Lower lobe of right lung (tissue), 2 donors: ENCODE data around the gene TNPO3. TPM values are rescaled to one million over a fixed set of nuclear protein-coding genes. Genes with fewer than 3 reads are reported as not detected.
"Not testable (repeated sequence)": the region's sequence is repeated elsewhere in the genome, so short reads cannot be mapped to it uniquely, and the experiment has no call there.

Experiments
- ATAC-seq, 2 donors: fragments of 200-7000 bp; cut with Tn5 transposase; one replicate each; pipeline ENCODE4 v1.9.1; 2020 to 2022; ENCODE audit warnings: mild to moderate bottlenecking in 2 of 2, moderate library complexity in 2 of 2
- DNase-seq: peaks from one replicate; pipeline ENCODE4 v3.0.0-alpha.2; 2020
- H3K27ac ChIP-seq: fragments of 200-600 bp; one replicate; pipeline ENCODE4 v1.8.0; 2022
- H3K27me3 ChIP-seq: fragments of 200-600 bp; one replicate; pipeline ENCODE4 v1.8.0; 2022; ENCODE audit warnings: low read depth
- H3K36me3 ChIP-seq: fragments of 200-600 bp; one replicate; pipeline ENCODE4 v1.8.0; 2022; ENCODE audit warnings: mild to moderate bottlenecking
- H3K4me1 ChIP-seq: fragments of 200-600 bp; one replicate; pipeline ENCODE4 v1.8.0; 2022
- H3K4me3 ChIP-seq: fragments of 200-600 bp; one replicate; pipeline ENCODE4 v1.8.0; 2022; ENCODE audit warnings: mild to moderate bottlenecking
- H3K9me3 ChIP-seq: fragments of 200-600 bp; one replicate; pipeline ENCODE4 v1.8.0; 2022
- intact Hi-C: fragments of 100-400 bp; cut with DNase I; formaldehyde crosslinking; loops from one replicate; pipeline ENCODE4 v1.11.0; 2022
- total RNA-seq: library from RNA; stranded (reverse); fragmentation: NEBNext Ultra II Directional; extraction: Animal tissue kit (Norgen Biotek cat#: 25700); gene quantifications from one replicate; pipeline ENCODE4 v1.2.1, GENCODE V29; 2021
- TF ChIP-seq, protein P1 (sequence below): fragments of 200-600 bp; IDR thresholded peaks from one replicate; pipeline ENCODE4 v1.8.0; 2022; ENCODE audit warnings: antibody characterized with exemption, mild to moderate bottlenecking
- donor health status: DM: no; HTN: yes; CAD: no; lungs with severe emphysema.

TNPO3 gene
- total RNA-seq, 1 donor from 2014 or later: 37.0 TPM

DNA sequence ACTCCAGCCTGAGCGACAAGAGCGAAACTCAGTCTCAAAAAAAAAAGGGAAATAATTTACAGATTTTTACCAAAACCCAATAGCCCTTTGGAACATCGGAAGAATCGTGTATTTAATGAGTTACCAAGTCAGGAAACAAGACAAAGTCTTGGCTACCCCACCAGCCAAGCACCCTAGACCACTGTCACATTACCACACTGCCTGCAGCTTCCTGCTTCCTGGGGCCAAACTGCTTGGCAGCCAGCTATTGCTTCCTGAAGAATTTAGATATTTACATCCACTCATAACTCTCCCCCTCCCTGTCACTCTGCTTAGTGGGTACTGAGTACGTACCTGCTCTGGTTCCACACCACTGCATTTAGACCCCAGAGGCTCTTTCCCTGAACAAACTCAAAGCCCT, 14.1 kb upstream of the TNPO3 start:
- Histone ChIP-seq H3K27ac (no peak overlapping the region), H3K4me1 (no peaks in the 10 kb centered on the region), H3K9me3 (no peaks in the 10 kb centered on the region), H3K4me3 (no peak overlapping the region), H3K27me3 (peaks cover 3% of the 10 kb centered on the region), H3K36me3 (no peaks in the 10 kb centered on the region)
- TF ChIP-seq, protein P1, sequence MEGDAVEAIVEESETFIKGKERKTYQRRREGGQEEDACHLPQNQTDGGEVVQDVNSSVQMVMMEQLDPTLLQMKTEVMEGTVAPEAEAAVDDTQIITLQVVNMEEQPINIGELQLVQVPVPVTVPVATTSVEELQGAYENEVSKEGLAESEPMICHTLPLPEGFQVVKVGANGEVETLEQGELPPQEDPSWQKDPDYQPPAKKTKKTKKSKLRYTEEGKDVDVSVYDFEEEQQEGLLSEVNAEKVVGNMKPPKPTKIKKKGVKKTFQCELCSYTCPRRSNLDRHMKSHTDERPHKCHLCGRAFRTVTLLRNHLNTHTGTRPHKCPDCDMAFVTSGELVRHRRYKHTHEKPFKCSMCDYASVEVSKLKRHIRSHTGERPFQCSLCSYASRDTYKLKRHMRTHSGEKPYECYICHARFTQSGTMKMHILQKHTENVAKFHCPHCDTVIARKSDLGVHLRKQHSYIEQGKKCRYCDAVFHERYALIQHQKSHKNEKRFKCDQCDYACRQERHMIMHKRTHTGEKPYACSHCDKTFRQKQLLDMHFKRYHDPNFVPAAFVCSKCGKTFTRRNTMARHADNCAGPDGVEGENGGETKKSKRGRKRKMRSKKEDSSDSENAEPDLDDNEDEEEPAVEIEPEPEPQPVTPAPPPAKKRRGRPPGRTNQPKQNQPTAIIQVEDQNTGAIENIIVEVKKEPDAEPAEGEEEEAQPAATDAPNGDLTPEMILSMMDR: no peak
- ATAC-seq: no peak
- no peak for DNase-seq
- intact Hi-C loops: no loop called here

DNA sequence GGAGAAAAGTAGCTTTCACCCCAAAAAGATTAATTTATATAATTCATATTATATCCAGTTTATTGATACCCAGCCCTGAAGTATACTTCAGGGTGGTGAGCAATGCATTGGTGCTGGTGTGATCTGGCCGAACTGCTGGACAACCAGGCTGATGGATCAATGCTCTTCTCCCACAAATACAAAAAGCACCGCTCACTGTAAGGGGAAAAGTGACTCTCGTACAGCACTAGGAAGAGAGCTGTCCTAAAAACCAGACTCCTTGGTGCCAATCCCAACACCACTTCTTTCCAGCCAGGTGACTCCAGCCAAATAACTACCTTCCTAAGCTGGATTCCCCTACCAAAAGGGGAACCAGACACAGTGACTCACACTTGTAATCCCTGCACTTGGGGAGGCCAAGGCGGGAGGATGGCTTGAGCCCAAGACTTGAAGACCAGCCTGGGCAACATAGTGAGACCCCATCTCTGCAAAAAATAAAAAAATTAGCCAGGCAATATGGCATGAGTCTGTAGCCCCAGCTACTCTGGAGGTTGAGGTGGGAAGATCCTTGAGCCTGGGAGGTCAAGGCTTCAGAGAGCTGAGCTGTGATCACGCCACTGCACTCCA, 13.1 kb upstream of the TNPO3 start:
- Histone ChIP-seq H3K27me3 (peaks cover 3% of the 10 kb centered on the region), H3K4me1 (no peaks in the 10 kb centered on the region), H3K27ac (no peak overlapping the region), H3K9me3 (no peaks in the 10 kb centered on the region), H3K4me3 (no peak overlapping the region), H3K36me3 (no peaks in the 10 kb centered on the region)
- TF ChIP-seq, protein P1: no peak
- ATAC-seq (no peak), DNase-seq (no peak)
- intact Hi-C loops: no loop called here

DNA sequence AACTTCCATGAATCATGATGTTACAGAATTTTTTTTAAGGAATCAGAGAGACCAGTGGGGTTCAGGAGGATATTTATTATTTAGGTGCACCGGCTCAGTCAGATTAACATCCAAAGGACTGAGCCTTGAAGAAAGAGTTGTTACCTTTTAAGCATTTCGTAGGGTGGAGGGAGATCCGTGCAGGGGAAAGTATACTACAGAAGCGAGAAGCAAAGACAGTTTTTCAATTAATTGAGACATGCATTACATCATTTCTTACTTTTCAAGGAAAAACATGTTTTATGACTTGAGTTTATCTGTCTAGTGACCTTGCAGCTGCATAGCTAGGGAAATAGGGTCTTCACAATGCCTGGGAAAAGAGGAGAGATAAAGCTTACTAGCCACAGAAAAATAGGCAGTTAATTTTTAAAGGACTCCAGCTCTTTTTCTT, 12.2 kb upstream of the TNPO3 start:
- H3K27me3 ChIP-seq, H3K9me3 ChIP-seq, DNase-seq, H3K4me1 ChIP-seq, intact Hi-C loops, H3K36me3 ChIP-seq, H3K27ac ChIP-seq, ATAC-seq, H3K4me3 ChIP-seq: not testable (repeated sequence)

DNA sequence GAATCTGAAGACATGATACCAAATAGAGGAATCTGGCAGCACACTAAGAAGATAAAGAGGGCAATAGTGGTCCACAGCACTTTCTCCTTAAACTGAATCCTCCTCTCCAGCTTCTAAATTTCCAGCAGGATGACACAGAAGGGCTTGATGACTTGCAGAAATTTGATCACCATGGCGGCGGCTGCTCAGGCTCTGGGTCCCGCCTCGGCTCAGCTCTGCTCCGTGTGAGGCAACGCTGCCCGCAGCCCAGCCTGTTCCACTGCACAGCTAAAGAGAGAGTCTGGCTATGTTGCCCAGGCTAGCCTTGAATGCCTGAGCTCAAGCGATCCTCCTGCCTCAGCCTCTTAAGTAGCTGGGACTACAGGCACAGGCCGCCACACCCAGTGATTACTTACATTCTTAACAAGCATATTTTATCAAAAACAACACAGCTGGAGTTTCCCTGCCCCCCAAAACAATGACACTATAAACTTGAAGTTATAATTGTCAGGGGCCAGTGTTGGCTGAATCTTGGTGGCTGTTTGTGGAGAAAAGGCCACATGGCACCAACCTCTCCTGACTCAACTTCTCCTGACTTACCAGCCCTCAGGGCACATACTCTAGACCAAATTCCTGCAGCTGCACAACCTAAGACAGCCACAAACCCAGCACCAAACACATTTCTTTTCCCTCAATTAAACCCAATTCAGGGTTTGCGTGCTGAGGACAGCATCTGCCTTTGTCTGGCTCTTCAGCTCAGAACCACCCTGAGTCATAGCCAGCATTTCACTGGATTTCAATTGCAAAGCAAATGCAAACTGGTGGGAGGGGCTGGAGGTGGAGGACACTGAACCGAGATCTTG, 11.6 kb upstream of the TNPO3 start:
- H3K27ac ChIP-seq: no peak overlapping the region
- H3K9me3 ChIP-seq: no peaks in the 10 kb centered on the region
- H3K4me1 ChIP-seq: no peaks in the 10 kb centered on the region
- no peak overlapping the region for H3K4me3 ChIP-seq
- intact Hi-C loops: no loop called here
- DNase-seq (no peak), ATAC-seq (no peak)
- H3K36me3 ChIP-seq: no peaks in the 10 kb centered on the region
- TF ChIP-seq, protein P1: no peak
- H3K27me3 ChIP-seq: peaks cover 3% of the 10 kb centered on the region

DNA sequence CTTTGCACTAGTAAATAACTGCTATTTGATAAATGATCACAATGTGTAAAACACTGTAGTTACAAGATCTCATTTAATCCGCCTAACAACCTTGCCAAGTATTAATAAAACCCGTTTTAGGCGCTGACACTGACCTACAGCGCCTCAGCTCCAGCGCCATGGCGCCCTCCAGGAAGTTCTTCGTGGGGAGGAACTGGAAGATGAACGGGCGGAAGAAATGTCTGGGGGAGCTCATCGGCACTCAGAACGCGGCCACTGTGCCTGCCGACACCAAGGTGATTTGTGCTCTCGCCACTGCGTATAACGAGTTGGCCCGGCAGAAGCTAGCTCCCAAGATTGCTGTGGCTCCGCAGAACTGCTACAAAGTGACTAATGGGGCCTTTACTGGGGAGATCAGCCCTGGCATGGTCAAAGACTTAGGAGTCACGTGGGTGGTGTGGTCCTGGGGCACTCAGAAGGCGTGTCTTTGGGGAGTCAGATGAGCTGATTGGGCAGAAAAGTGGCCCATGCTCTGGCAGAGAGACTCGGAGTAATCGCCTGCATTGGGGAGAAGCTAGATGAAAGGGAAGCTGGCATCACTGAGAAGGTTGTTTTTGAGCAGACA, 1.1 kb upstream of the TNPO3 start:
- H3K4me3 ChIP-seq: peak overlapping the region; percentile 83
- DNase-seq: no peak
- no peak for ATAC-seq
- H3K27me3 ChIP-seq: peaks cover 6% of the 10 kb centered on the region
- H3K4me1 ChIP-seq: peaks cover 25% of the 10 kb centered on the region
- H3K36me3 ChIP-seq: no peaks in the 10 kb centered on the region
- H3K27ac ChIP-seq: no peak overlapping the region
- H3K9me3 ChIP-seq: no peaks in the 10 kb centered on the region
- TF ChIP-seq, protein P1: no peak
- intact Hi-C loops: no loop called here
